ENCODE data around the gene SIAH2.
A peak's percentile ranks its signal among the peaks of the same experiment; 100 is the strongest.
"Not testable (repeated sequence)": the region's sequence is repeated elsewhere in the genome, so short reads cannot be mapped to it uniquely, and the experiment has no call there.

SIAH2 gene, protein sequence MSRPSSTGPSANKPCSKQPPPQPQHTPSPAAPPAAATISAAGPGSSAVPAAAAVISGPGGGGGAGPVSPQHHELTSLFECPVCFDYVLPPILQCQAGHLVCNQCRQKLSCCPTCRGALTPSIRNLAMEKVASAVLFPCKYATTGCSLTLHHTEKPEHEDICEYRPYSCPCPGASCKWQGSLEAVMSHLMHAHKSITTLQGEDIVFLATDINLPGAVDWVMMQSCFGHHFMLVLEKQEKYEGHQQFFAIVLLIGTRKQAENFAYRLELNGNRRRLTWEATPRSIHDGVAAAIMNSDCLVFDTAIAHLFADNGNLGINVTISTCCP

DNA sequence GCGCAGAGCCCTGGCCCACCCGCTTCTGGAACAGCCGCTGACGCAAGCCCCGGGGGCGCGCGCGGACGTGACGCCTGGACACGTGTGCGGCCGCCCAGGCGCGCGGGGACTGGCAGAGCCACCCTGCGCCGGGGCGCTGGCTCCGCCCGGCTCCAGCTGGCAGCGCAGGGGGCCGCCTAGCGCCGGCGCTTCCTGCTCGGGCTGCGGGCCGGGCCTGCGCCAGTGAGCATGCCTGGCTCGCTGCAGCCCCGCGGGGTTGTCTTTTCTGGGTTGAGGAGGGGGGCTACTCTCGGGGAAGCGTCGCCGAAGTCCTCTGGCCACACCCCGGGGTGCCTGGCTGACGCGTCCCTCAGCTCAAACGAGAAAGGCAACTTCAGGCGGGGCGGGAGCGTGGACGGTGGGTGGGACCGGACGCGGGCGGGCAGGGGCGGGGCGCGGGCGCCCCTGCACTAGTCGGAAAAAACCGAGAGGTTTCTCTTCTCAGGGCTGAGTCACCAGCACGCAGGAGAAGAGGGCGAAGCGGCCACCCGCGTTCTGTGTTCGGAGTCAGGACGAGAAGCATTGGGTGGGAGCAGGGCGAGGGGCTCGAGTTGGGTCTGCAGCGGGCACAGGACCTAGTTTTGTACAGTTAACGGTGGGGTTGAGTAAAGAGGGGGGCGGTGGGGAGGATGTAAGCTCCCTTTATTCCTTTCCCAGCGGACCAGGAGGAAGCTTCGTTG lies at the start of gene SIAH2:
Gene SIAH2 (minus strand): TSS at position 48 of the 719 bp plus-strand sequence. CDS start 320 bp downstream, outside the sequence.
- DNase-seq (ENCODE audit: low read depth): peak; percentile 91

DNA sequence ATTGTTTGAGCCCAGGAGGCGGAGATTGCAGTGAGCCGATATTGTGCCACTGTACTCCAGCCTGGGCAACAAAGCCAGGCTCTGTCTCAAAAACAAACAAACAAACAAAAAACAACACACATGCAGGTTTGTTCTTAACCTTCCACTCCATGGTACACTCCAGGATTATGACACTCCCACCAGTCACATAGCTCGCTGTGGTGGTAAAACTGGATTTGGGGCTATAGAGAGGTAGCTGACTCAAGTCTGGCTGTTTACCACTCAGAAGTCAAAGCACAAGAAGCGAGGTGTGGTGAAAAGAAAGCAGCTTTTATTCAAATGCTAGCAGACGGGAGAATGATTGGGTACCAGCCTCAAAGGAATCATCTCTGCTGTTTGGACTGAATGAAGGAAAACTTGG lies 49.0 kb upstream of the SIAH2 start:
- no peak for DNase-seq (ENCODE audit: low read depth)

DNA sequence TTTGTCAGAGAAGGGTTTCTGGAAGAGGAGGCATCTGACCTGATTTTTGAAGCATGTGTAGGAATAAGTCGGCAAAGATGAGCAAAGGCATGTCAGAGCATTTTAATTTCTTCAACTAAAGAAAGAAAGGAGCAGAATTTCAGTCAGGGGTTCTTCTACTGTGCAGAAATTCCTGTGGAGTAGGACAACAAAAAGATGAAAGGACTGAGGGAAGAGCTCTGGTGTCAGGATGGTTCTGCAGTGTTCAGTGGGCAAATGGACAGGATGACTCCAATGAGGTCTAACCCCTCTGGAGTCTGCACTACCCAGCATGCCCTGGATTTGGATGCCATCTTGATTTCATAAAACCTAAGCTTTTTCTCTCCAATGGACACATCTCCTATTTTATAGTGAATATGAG lies 47.7 kb upstream of the SIAH2 start:
- DNase-seq (ENCODE audit: low read depth): no peak

DNA sequence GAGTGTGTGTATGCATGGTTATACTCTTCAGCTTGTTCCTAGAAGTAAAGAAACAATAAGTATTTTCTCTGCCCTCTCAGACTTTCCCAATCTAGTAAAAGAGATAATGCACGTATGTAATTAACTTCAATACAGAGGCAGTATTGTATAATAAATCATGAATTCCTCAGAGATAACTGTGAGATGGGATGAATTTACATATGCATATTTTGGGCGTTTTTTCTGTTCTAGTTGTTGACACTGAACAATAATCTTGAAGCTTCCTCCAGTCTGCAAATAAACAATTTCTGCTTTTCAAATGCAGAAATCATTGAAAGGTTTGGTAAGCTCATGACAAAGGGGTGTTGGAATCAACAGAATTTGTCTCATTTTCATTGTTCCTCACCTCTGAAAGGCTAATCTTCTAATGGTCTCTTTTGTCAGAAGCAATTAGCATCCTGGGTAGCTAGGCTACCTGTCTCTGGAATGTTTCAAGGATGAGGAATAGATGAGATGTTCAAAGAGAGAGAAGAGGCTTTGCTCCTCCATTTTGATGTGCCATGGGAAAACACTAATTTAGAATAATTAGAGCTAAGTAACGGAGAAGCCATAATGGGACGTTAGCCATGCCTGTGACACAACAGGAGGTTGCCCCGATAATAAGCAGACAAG lies 43.3 kb upstream of the SIAH2 start:
- no peak for DNase-seq (ENCODE audit: low read depth)

DNA sequence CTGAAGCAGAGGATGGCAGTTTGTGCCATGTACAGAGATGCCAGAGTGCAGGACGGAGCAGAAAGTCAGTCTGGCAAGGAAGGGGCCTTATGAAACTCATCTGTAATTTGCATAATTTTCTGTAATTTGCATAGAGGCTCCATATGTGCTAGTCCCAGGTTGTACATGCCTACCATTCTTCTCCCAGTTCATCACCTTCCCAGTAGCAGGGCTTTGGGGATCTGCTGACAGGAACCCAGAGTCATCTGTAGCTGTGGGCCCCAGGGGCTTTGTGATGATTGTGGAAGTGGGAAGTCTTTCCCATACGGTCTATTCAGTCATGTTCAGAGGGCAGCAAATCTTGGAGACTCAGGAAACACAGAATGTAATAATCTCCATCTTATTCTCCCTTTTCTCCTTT lies 42.4 kb upstream of the SIAH2 start:
- no peak for DNase-seq (ENCODE audit: low read depth)

DNA sequence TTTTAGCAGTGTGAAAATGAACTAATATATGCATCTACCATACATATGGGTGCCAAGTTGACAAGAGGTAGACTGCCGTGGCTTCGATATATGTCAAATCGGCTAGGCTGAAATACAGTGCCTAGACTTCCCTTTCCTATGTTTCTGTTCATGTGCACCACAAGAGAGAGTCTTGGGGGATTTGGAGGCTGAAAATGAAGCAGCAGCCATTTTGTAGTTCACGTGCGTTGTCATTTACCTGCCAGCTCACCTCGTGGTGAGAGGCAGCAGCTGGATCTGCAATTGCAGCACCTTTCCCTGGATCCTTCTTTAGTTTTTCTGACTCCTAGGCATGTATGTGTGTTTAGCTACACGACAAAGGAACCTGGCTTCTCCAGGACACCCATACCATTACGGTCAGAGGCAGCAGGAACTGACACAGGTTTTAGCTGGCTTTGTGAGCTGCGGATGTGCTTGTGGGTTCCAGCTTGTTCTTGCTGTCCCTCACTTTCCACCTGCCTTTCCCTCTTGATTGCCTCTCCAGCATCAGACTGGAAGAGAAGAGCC lies 40.5 kb upstream of the SIAH2 start:
- DNase-seq (ENCODE audit: low read depth): no peak

DNA sequence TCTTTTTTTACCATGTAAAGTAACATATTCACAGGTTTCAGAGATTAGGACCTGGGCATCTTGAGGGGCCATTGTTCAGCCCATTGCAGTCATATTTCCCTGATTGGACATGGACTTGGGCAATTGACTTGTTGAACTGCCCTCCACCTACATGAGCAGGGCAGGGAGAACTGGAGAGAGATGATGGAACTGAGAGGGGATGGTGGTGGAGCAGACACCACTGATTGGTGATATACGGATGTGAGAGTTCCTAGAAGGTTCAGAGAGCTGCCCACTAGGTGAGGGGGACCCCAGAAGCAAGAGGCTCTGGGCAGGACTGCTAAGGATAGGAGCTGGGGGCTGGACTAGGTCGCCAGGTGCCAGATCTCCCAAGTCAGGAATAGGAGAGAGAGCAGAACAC lies 37.8 kb upstream of the SIAH2 start:
- no peak for DNase-seq (ENCODE audit: low read depth)

DNA sequence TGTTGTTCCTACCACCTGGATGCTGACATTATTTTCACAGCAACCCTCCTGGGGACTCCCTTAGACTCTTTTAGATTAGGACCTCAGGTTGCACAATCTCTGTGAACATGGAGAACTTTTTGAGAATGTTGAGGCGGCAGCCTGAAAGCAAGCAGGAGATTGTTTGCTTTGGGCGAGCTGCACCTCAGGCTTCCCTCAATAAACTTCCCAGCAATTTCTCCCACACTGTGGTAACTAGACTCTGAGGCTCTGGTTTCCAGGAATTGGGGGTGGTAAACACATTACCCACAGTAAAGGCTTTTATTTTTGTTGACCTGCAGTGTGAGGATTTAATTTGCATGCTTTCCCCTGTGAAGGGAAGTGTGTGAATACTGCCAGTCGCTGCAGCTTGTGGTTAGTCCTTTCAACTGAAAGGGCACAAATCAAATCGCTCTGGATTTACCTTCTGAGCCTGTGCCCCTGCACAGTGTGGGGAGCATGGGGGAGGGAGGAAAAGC lies 35.2 kb upstream of the SIAH2 start:
- DNase-seq (ENCODE audit: low read depth): no peak

DNA sequence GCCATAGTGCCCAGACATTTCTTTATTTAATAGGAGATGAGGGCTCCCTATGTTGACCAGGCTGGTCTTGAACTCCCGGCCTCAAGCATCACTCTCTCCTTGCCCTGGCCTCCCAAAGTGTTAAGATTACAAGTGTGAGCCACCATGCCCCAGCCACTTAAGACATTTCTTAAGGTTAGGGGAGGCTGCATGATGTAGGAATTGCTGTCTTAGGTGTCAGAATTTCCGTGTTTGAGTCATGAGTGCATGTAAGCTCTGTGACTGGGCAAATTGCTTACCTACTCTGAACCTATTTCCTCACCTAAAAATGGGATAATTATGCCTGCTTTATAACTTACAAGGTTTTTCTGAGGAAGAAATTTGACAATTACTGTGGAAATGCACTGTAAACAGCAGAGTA lies 34.2 kb upstream of the SIAH2 start:
- DNase-seq (ENCODE audit: low read depth): no peak

DNA sequence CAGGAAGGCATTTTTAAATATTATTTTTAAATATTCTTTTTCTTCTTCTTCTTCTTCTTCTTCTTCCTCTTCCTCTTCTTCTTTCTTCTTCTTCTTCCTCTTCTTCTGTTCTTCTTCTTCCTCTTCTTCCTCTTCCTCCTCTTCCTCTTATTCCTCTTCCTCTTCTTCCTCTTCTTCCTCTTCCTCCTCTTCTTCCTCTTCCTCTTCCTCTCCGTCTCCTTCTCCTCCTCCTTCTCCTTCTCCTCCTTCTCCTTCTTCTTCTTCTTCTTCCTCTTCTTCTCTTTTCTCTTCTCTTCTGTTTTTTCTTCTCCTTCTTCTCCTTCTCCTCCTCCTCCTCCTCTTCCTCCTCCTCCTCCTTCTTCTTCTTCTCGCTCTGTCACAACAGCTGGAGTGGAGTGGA lies 33.6 kb upstream of the SIAH2 start:
- DNase-seq (ENCODE audit: low read depth): not testable (repeated sequence)

DNA sequence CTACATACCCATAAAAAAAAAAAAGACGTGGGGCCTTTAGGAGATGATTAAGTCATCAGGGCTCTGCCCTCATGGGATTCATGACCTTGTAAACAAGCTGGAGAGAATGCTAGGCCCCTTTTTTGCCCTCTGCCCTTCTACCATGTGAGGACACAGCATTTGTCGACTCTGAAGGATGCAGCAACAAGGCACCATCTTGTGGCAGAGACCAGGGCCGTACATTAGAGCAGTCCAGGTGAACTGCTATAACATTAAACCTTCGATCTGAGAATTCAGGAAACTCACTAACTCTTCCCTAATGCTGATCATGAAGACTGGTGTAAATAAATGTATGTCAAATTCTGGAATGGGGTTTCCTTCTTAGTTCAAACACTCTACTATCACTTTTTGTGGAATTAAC lies 30.7 kb upstream of the SIAH2 start:
- no peak for DNase-seq (ENCODE audit: low read depth)

DNA sequence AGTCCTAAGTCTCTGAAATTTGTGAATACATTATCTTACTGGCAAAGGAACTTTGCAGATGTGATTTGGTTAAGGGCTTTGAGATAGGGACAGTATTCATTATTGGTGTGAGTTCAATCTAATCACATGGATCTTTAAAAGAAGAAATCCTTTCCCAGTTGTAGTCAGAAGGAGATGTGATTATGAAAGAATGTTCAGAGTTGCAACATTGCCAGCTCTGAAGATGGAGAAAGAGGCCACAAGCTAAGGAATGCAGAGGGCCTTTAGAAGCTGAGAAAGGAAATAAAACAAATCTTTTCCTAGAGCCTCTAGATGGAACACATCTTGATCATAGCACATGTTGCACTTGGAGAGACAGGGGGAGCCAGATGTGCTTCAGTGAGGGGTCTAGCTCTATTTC lies 27.7 kb upstream of the SIAH2 start:
- DNase-seq (ENCODE audit: low read depth): no peak

DNA sequence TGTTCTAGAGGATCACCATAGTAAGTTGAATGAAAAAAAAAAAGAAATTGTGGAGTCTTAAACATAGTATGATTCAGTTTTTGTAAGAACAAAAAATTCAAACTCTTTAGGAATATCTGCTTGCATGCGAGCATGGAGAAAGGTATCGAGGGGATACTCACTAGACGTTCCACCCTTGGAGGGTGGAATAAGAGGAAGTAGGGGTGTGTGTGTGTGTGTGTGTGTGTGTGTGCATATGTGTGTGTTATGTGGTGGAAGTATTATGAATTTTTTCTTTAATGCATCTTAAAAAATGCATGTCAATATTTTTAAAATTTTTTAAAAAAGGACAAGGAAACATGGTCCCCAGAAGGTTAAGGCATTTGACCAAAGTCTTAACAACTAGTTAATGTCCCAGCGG lies 26.5 kb upstream of the SIAH2 start:
- DNase-seq (ENCODE audit: low read depth): no peak

DNA sequence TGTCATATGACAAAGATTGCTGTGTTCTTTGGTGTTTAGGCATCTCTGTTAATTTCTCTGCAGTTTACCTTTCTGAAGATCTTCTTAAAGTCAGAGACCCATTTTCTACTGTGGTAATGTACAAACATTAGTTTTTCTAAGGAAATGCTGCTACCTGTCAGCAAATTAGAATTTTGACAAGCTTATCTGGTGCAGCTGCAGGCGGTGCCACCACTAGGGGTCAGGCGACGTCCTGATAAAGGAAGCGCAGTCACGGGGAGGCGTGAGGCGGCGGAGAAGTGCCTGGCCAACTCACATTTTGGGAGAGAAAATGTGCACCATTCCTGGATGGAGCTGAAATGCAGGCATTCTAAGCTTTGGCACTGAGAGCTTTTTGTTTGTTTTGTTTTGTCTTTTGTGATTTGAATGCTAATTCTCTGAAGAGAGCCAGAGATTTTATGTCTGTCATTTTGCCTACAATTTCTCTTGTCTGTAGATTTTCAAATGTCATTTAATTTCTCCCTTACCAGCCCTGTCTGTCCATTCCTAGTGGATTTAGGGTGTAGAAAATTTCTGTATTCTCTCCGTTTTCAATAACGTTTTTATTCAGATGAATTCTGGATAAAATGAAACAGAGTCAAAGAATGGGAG lies 24.9 kb upstream of the SIAH2 start:
- peak; percentile 69 for DNase-seq (ENCODE audit: low read depth)

DNA sequence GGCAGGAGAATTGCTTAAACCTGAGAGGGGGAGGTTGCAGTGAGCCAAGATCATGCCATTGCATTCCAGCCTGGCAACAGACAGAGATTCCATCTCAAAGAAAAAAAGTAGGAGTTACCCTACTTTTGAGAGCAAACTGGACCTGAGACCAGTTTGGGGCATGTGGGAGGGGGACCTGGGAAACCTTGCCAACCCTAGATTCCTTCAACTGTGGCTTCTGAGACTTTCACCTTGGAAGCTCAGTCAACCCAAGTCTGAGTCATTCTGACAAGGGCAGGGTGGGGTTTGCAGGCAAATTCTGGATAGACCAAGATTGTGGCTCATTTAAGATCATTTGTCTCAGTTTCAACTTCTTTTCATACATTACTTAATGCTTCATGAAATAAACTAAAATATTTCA lies 23.8 kb upstream of the SIAH2 start:
- no peak for DNase-seq (ENCODE audit: low read depth)

DNA sequence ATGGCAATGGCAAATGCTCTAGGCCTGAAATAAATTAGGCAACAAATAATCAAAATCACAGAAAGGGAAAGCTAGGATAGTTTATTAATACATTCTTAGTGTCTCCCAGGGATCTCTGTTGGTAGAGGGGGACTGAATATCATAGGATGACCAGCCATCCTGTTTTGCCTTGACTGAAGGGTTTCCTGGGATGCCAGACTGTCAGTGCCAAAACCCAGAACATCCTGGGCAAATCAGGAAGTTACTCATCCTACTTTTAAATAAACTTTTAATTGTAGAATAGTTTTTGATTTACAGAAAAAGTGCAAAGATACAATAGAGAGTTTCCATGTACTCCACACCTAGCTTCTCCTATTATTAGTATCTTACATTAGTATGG lies 21.8 kb upstream of the SIAH2 start:
- no peak for DNase-seq (ENCODE audit: low read depth)

DNA sequence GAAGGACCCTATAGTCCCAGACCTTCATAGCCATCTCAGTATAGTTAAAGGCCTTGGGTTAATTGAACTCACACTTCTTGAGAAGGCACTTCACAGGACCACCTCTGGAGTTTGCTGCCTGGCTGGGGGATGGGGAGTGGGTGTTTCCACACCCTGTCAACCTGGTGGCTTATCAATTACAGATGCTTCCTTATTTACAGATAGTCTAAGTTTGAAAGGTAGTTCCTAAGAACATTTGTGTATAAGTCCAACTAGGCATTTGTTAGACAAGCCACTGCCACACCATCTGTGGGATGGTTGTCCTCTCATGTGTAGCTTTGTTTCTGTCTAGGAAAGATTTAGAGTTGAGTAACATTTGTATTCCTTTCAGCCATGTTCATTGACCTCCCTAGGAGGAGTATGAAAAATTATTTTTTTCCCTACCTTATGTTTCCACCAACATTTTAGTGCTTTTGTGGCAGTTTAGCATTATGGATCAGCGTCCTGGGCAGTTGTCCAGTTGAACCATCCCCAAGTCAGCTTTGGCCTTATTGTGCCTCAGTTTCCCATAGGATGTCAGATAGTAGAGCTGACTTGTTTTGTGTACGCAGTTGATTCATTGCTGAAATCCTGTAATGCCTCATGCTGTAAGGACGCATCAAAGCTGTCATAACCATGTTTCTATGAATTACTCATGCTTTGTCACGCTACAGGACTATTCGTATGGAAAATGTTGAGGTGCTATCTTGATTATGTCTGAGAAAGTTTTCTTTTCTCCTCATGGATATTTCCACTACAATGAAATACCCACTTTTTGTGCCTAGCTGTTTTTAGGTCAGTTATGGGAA lies 21.2 kb upstream of the SIAH2 start:
- DNase-seq (ENCODE audit: low read depth): no peak

DNA sequence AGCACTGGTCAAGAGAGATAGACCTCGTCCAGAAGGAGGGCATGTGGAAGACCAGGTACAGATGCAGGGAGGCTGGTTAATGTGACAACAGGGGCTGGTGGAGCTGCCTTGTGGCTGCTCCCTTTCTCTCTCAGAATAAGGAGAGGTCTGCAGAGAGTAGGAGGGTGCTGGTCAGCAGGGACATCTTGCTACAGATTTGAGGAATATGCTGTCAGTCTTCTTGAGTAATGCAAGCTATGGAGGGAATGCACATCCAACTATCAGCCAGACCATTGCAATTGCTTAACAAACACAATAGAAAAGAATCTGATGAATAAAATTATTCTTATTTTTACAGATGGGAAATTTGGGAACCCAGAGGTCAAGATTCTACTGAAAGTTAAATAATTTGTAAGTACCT lies 20.3 kb upstream of the SIAH2 start:
- no peak for DNase-seq (ENCODE audit: low read depth)

DNA sequence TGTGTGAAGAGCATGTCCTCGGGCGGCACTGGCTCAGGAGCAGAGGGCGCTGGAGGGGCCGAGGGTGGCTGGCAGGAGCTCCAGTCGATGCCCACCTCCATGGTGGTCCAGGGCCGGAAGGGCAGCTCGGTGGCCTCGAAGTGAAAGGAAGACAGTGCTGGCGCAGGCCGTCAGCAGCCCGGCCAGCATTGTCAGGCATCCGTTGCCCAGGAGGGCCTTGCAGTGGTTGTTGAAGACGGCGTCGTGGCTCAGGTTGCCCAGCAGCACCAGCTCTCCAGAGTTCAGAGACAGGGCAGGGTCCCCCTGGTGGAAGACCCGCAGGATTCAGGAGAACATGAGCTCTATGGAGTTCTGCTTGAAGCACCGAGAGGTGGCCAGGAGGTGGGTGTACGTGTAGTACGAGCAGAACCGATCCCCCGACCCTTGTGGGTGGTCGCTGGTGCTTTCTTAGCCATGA lies 16.5 kb upstream of the SIAH2 start:
- no peak for DNase-seq (ENCODE audit: low read depth)

DNA sequence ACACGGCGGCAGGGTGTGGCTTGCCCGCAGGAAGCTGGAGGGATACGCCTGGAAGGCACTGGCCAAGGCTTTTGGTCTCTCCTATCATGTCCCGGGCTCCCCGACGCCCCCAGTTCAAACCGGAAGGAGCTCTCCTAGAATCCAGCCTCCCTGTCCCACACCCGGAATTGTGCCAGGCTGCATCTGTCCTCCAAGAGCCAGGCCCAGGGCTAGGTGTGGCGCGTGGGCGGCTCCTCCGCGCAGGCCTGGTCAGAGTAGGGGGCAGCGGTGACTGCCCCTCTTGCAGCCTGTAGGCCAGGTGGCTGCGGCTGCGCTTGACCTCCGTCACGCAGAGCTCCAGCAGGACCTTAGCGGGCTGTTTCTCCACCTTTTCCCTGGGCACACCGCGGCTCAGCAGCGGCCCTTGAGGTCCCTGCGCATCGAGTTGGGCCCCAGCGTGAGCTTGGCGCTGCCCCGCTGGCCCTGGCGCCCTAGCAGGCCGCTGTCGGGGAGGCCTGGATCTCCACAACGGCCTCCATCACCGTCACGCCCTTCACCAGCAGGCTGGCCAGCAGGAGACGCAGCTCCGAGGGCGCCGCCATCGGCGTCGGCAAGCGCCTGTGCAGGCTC lies 15.9 kb upstream of the SIAH2 start:
- DNase-seq (ENCODE audit: low read depth): no peak

DNA sequence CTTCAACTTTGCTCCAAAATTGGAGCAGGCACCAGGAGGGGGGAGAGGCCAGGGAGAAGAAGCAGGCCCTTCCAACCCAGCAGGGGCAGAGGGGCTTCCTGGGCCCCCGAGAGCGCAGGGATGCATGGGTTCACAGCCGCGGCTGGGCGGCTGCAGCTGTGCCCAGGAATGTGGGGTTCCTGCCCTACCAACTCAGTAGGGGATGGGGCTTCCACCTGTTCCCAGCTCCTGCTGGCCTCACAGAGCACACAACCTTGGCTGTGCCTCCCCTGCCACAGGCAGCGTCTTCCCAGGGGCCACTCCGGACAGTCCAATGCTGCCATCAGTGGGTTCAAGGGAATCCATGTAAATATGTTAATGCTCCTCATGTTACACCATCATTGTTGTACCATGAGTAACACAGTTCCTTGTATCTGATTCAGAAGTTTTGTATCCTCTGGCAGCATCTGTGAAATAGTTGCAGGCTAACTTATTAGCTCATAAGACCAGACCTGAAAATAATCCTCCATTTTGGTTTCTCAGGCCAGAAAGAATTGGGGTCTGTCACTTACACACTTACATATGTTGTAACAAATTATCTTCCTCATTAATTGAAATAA lies 12.1 kb upstream of the SIAH2 start:
- no peak for DNase-seq (ENCODE audit: low read depth)

Measured in activated T-helper 9 cell treated with anti-CD3 and anti-CD28 coated beads, Interleukin-2, amount 50 U/mL, for 16 hours (primary cell).